K562 (cell line): ENCODE data around the gene ANKRD12. TPM values are rescaled to one million over a fixed set of nuclear protein-coding genes. Genes with fewer than 3 reads are reported as not detected.

ENCODE experiments used
- CTBP1 ChIP-seq: fragments of 450-650 bp; IDR thresholded peaks from 2 replicates; pipeline ENCODE4 v1.6.1; 2016; ENCODE audit warnings: borderline replicate concordance
- FUS ChIP-seq: fragments of 200-400 bp; formaldehyde crosslinking; optimal IDR thresholded peaks from 2 replicates; pipeline ENCODE3; 2017; ENCODE audit warnings: low read depth, low read length
- KDM4B ChIP-seq, 2 experiments: fragments of 450-650 bp in 1 of 2; sonication (generic) in 1 of 2; IDR thresholded peaks; 2 replicates each; pipeline ENCODE4 v1.6.1; 2016 to 2017; ENCODE audit warnings: borderline replicate concordance in 2 of 2, antibody characterized with exemption in 1 of 2, low read depth in 1 of 2, mild to moderate bottlenecking in 1 of 2
- MGA ChIP-seq: fragments of 450-650 bp; IDR thresholded peaks from 2 replicates; pipeline ENCODE4 v1.6.1; 2016; ENCODE audit warnings: mild to moderate bottlenecking, moderate library complexity
- MLLT1 ChIP-seq, 2 experiments: fragments of 450-650 bp; IDR thresholded peaks; 2 replicates each; pipeline ENCODE4 v1.6.1; 2016
- PCBP2 ChIP-seq: fragments of 200-400 bp; formaldehyde crosslinking; IDR thresholded peaks from 2 replicates; pipeline ENCODE4 v1.6.1; 2018; ENCODE audit warnings: low read length, low read depth, mild to moderate bottlenecking, moderate library complexity; ENCODE audit not compliant: poor library complexity, severe bottlenecking
- PHF8 ChIP-seq: fragments of 200-600 bp; sonication (generic); IDR thresholded peaks from 2 replicates; pipeline ENCODE4 v1.6.1; 2012; ENCODE audit warnings: mixed run types, mild to moderate bottlenecking, inconsistent platforms, low read length, moderate library complexity, borderline replicate concordance
- ZNF592 ChIP-seq: fragments of 450-650 bp; IDR thresholded peaks from 2 replicates; pipeline ENCODE4 v1.6.1; 2017; ENCODE audit warnings: antibody characterized with exemption, mild to moderate bottlenecking
- polyA plus RNA-seq, 8 experiments: library from polyadenylated mRNA; depleted of rRNA in 4 of 8; stranded (reverse) in 5 of 8; unstranded in 3 of 8; fragments of >200 nt; fragmentation: Nextera tagmentation in 2 of 8; fragmentation: Illumina TruSeq in 1 of 8; extraction: Ambion mirVana in 2 of 8; extraction: Trizol in 1 of 8; gene quantifications; 2 replicates each; pipeline versions ENCODE4 v1.2.1 to v1.2.3, GENCODE V29; 2011 to 2014; ENCODE audit warnings: inconsistent platforms in 1 of 8, missing spikeins in 1 of 8
- total RNA-seq, 7 experiments: library from RNA; depleted of rRNA in 6 of 7; stranded (reverse); fragments of >200 nt in 6 of 7; fragmentation: Illumina TruSeq in 2 of 7; extraction: Trizol in 2 of 7; gene quantifications; 2 replicates each; pipeline versions ENCODE4 v1.2.1 to v1.2.3, GENCODE V29; 2011 to 2021; ENCODE audit warnings: low replicate concordance in 1 of 7

The ANKRD12 gene
- total and polyA plus RNA-seq, 9 of the 15 experiments (the other 6 are each of a cell fraction or from before 2014, with no cell fraction given) = 6.6 to 28.2 (median 16.0) TPM

- TF ChIP-seq MGA (peak; percentile 73), PHF8 (peak; percentile 90), FUS (no peak), PCBP2 (no peak), MLLT1 (IDR thresholded peaks at IDR 0.05) (peak; percentile 15 to 71; a peak in 3 of 4 replicates), ZNF592 (peak; percentile 76; the same call in 1 of the 2 replicates), KDM4B (IDR thresholded peaks at IDR 0.05; ENCODE audit: borderline replicate concordance in 2 of 2, low read depth in 1 of 2) (0 out of 4 replicates have a peak, but pooled peaks of 1 of the 2 experiments have one; percentile 68), CTBP1 (peak; percentile 88)
Observed at GRCh38 chr18:9102508-9103375, 33.8 kb upstream of the ANKRD12 start, which contains the start of gene NDUFV2 (continued).
